Fibroblast of lung (primary cell): ENCODE measurements around the gene DARS2.

Experiments
- EZH2 ChIP-seq: IDR thresholded peaks from 2 replicates; pipeline ENCODE4 v1.5.1; 2012; ENCODE audit warnings: low read length, control low read depth, mild to moderate bottlenecking; ENCODE audit errors: missing control alignments
- TF ChIP-seq, protein P1 (sequence below), 2 donors: IDR thresholded peaks in 1 of 2; conservative IDR thresholded peaks in 1 of 2; 1 replicate in 1 of 2; 2 replicates in 1 of 2; pipeline ENCODE4 v1.5.1; 2011 to 2012; ENCODE audit warnings: low read length in 2 of 2, control low read depth in 1 of 2, inconsistent platforms in 1 of 2, low read depth in 1 of 2, mild to moderate bottlenecking in 1 of 2

DNA sequence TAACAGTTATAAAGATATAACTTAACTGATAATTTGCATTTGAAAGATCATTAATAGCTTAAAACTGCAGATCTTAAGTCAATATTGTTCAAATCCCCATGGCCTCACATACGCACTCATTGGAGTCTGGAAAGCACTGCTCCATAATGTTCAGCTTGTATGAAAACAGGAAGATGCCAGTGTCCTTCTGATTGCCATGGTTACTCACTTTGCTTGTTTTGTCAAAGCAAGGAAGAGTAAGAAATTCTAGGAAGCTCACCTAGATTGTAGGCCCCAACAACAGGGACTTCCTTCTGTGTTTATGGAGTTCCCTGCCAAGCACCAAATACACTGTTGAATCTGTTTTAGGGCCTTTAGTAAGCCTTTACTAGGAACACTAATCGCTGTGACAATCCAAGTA lies 32.4 kb downstream of the DARS2 start:
- TF ChIP-seq, protein P1, sequence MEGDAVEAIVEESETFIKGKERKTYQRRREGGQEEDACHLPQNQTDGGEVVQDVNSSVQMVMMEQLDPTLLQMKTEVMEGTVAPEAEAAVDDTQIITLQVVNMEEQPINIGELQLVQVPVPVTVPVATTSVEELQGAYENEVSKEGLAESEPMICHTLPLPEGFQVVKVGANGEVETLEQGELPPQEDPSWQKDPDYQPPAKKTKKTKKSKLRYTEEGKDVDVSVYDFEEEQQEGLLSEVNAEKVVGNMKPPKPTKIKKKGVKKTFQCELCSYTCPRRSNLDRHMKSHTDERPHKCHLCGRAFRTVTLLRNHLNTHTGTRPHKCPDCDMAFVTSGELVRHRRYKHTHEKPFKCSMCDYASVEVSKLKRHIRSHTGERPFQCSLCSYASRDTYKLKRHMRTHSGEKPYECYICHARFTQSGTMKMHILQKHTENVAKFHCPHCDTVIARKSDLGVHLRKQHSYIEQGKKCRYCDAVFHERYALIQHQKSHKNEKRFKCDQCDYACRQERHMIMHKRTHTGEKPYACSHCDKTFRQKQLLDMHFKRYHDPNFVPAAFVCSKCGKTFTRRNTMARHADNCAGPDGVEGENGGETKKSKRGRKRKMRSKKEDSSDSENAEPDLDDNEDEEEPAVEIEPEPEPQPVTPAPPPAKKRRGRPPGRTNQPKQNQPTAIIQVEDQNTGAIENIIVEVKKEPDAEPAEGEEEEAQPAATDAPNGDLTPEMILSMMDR (conservative IDR thresholded peaks at IDR 0.05 in 1 of 2, IDR thresholded peaks at IDR 0.05 in 1 of 2; ENCODE audit: low read depth in 1 of 2, low read length in 2 of 2) = no peak
- TF ChIP-seq EZH2 = no peak
